ENCODE measurements around the gene PPP6C.
"Not testable (repeated sequence)": the region's sequence is repeated elsewhere in the genome, so short reads cannot be mapped to it uniquely, and the experiment has no call there.

GRCh38 chr9:125114503-125114902 is 75.1 kb downstream of the PPP6C start:
- TF ChIP-seq, protein P1, sequence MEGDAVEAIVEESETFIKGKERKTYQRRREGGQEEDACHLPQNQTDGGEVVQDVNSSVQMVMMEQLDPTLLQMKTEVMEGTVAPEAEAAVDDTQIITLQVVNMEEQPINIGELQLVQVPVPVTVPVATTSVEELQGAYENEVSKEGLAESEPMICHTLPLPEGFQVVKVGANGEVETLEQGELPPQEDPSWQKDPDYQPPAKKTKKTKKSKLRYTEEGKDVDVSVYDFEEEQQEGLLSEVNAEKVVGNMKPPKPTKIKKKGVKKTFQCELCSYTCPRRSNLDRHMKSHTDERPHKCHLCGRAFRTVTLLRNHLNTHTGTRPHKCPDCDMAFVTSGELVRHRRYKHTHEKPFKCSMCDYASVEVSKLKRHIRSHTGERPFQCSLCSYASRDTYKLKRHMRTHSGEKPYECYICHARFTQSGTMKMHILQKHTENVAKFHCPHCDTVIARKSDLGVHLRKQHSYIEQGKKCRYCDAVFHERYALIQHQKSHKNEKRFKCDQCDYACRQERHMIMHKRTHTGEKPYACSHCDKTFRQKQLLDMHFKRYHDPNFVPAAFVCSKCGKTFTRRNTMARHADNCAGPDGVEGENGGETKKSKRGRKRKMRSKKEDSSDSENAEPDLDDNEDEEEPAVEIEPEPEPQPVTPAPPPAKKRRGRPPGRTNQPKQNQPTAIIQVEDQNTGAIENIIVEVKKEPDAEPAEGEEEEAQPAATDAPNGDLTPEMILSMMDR (IDR thresholded peaks at IDR 0.05; ENCODE audit: extremely low read depth in 1 of 2, insufficient read depth in 1 of 2, low read depth in 1 of 2, low read length in 2 of 2) = not testable (repeated sequence)
- not testable (repeated sequence) for TF ChIP-seq POLR2A (IDR thresholded peaks at IDR 0.05; ENCODE audit: low read depth, low read length); POLR2AphosphoS5 (IDR thresholded peaks at IDR 0.05; ENCODE audit: insufficient read depth, low read depth, low read length); EZH2 (IDR thresholded peaks at IDR 0.05; ENCODE audit: borderline replicate concordance, low read depth, low read length, severe bottlenecking); MYC (IDR thresholded peaks at IDR 0.05; ENCODE audit: low read depth, low read length); FOS (IDR thresholded peaks at IDR 0.05; ENCODE audit: borderline replicate concordance, insufficient read depth, low read length); GATA2 (IDR thresholded peaks at IDR 0.05; ENCODE audit: insufficient read depth, insufficient read length, low read depth, low read length); JUN (IDR thresholded peaks at IDR 0.05; ENCODE audit: borderline replicate concordance, insufficient read depth, insufficient read length, low read depth)
- TF ChIP-seq, protein P2, sequence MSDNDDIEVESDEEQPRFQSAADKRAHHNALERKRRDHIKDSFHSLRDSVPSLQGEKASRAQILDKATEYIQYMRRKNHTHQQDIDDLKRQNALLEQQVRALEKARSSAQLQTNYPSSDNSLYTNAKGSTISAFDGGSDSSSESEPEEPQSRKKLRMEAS (IDR thresholded peaks at IDR 0.05; ENCODE audit: insufficient read depth, insufficient read length) = not testable (repeated sequence)
